Stimulated activated CD4-positive, alpha-beta T cell treated with anti-CD3 and anti-CD28 coated beads, Interleukin-1b, Interleukin-23, amount 100 ng/mL, for 4 hours (primary cell): Measurements from ENCODE around the gene ANXA6.

Experiments used
- DNase-seq, 2 donors: peaks; one replicate each; pipeline ENCODE4 v3.0.0-alpha.2; 2020; ENCODE audit warnings: low read depth in 2 of 2

ANXA6 gene

DNA sequence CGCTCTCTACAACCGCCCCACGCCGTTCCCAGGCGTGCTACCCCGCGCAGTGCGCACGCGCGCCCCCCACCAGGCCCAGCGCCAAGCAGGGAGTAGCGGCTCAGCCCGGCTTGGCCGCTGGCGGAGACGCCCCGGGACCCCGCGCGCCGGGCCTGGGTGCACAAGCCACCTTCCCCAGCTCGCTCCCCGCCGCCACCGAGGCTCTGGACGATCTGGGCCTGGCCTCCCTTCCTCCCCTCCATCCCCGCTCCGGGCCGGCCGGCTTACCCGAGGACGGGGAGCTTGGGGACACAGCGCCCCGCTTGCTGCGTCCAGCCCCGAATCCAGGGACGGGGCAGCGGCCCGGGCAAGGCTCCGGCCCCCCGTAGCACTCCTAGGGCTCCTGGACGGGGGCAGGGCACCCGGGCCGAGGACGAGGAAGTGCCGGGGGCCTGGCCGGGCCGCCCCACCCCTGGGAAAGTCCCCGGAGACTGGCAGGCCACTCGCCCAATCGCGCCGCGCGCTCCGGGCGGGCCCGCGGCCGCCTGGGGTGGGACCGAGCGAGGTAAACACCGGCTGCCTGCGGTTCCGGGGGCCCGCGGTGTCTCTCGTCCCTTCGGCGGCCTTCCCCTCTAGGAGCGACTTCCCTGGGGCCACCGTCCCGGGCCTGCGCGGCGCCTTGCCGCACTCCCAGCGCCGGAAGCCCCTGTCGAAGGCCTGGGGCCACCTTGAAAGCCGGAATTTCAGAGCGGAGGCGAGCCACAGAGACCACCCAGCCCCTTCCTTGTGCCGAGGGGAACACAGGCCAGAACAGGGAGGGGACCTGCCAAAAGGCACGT is 76.8 kb downstream of the ANXA6 start, which contains the start of gene TNIP1:
TSS of gene TNIP1 (minus strand) at position 422 of the 818 bp plus-strand sequence. CDS start 15,939 bp downstream, outside the sequence.
- peak; percentile 91 to 94 for DNase-seq

DNA sequence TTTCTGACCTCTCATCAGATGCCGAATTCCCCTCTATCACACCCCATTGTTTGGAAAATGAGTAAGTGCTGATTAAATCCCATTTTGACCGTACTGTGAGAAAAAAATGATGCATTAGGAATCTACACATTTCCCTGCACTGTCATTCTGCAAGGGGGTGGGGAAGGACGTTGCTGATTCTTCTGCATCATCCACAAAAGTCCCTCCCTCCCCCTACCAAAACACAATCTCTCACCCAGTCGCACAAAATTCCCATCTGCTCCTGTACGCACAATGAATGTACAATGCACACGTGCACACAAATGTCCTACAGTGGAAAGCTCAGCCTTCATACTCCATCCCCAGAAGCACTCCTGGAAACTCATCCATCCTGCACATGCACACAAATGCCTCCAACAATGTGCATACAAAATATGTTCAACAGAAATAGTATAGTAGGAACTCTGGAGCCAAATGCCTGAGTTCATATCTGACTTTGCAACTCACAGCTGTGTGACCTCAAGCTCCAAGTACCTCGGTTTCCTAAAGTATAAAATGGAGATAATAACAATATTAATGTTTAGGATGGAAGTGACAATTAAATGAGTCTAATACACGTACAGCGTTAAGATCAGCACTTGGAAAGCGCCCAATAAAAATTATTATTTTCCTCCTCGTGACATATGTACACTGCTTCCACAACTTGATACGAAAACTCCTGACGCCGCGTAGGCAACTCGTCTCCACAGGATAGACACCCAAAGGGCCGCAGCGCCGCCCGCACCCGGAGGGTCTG is 77.6 kb downstream of the ANXA6 start:
- no peak for DNase-seq

- DNase-seq, result peak; percentile 30 to 56
Observed at GRCh38 chr5:151078490-151079262, 78.9 kb downstream of the ANXA6 start.

DNA sequence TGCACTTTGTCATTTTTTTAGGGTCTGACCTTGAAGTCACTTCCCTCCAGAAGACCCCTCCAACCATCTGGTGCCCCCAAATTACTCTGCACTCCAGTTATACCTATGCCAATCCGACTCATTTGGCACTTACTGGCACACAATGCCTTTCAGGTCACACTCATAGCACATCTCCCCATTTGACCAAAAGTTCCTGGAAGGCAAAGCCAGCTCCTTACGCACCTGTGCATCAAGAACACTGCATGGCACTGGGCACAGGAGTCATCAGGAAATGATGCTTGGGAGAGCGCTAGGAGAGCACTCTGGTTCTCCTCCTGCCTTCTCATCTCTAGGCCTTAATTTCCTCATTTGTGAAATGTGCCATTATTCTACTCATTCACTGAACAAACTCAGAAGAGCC is 79.6 kb downstream of the ANXA6 start:
- no peak for DNase-seq

DNA sequence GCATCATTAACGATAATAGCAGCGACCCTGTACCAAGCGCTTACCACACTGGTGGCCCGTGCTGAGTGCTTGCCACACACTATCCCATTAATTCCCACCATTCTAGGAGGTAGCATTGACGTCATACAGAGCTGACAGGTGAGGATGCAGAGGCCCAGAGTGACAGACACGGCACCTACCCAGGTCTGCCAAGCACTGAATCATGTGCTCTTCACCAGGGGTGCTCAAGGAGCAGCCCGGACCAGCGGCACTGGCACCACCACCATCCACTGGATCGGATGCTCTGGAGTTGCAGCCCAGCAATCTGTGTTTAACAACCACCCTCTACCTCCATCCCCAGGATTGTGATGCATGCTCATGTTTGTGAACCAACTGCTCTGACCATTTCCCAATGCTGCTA is 80.2 kb downstream of the ANXA6 start:
- no peak for DNase-seq

GRCh38 chr5:151076616-151077015 is 81.0 kb downstream of the ANXA6 start:
- no peak for DNase-seq

- no peak for DNase-seq
Observed at GRCh38 chr5:151075698-151076331, 81.8 kb downstream of the ANXA6 start.

- DNase-seq, result no peak
Observed at GRCh38 chr5:151074557-151074956, 83.0 kb downstream of the ANXA6 start.

DNA sequence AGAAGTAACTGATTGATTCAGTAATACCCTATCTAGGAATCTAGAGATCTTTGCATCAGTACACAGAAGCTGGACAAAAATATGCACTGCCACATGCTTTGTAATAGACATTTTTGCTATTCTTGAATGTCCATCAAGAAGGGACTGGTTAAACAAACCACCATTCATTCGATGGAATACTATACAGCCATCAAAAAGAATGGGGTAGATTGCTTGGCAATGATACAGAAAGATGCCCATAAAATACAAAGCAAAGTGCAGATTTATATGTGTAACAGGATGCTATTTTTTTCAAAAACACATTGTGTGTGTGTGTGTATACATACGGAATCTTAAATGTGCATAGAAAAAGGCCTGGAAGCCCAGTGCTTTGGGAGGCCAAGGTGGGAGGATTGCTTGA is 84.3 kb downstream of the ANXA6 start:
- DNase-seq, result no peak

GRCh38 chr5:151072630-151073025 is 85.0 kb downstream of the ANXA6 start:
- DNase-seq, result no peak

DNA sequence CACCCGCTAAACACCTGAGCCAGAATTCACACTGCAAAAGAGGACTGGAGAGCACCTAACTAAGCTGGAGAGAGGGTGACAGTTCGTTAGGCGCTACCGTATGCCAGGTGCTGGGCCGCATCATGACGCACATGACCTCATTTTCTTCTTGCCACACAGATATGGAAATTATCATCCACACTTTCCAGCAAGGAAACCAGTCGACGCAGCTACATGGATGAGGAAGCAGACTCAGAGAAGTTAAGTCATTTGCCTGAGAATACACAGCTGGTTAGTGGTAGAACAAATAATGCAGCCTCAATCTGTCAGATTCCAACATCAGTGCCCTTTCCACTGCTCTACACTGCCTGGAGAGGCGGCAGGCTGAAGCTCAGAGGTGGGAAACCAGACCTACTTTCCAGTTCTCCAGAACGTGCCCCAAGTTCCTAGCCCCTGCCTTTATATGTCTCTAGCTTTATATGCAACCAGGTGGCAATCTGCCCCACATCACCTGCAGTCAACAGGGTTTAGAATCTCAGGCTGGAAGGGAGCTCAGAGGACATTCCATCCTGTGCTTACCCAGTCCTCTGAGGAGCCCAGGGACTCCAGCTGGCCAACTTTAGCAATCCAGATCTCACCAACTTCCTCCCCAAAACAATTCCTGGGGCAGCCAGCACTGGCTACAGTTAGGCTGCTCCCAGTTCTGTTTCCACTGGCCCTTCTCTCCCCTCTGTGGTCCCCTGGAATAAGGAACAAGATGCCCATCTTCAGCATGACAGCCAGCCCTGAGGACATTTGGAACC is 85.5 kb downstream of the ANXA6 start:
- DNase-seq, result no peak

GRCh38 chr5:151071021-151071420 is 86.6 kb downstream of the ANXA6 start:
- no peak for DNase-seq

GRCh38 chr5:151070449-151070848 is 87.1 kb downstream of the ANXA6 start:
- DNase-seq, result no peak

- DNase-seq, result no peak
Observed at GRCh38 chr5:151068433-151069197, 89.0 kb downstream of the ANXA6 start.

DNA sequence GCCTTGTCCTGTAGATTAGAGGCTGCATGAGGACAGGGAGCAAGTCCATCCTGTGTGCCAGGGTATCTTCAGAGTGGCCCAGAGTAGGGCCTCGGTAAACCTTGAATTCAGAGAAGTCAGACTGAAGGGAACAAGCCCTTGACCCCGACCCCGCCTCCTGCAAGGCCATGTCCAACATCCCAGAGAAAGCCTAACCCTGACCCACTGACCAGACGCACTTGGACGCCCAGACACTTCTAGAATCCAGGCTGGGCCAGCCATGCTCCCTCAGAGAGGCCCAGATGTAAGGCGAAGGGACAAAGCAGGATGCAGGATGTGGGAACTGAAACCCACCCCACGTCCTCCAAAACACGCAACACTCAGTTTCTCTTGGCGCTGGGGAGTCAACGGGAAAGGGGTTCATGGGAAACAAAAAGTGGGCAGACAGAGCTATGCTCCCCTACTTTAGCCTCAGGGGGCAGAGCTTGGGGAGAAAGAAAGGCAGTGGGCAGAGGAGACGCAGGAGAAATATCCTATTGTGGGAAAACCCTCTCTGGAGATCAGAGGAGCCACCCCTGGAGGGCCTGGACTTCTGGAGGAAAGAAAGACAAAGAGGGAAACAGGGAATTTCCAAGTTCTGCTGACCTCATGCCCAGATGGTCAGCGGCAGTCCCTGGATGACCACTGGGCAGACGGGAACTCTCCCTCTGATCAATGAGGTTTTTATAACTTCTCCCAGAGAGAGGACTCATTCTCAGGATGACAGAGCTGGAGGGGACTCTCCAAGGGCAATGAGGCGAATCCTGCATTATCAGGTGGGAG is 89.7 kb downstream of the ANXA6 start:
- no peak for DNase-seq

GRCh38 chr5:151066920-151067319 is 90.7 kb downstream of the ANXA6 start:
- no peak for DNase-seq

- DNase-seq, result no peak
Observed at GRCh38 chr5:151065609-151066008, 92.0 kb downstream of the ANXA6 start.

GRCh38 chr5:151064916-151065499 is 92.6 kb downstream of the ANXA6 start:
- no peak for DNase-seq
